ENCODE results near the gene FAM162A. TPM values are rescaled to one million over a fixed set of nuclear protein-coding genes. Genes with fewer than 3 reads are reported as not detected.
A peak's percentile ranks its signal among the peaks of the same experiment; 100 is the strongest.

FAM162A gene
- total and polyA plus RNA-seq, 3 experiments from 2014 or later = 62.6 to 113 (median 63.3) TPM

DNA sequence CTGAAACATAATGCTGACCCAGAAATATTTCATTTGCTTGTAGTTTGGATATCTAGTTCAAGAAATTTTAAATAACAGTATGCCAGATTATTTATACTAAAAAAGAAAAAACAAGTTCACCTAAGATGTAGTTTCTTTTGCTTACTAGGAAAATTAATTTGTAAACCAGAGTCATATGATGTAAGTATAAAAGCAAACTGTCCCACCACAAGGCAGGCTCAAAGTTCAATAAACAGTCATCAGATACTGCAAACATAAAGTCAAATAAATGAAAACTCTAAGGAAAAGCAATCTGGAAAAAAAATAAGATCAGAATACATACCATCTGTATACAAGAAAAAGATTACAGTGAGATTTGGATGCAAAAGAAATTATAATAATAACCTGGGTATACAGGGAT lies 72.1 kb downstream of the FAM162A start:
- Histone ChIP-seq H3K27me3 (ENCODE audit: insufficient read depth, low read length, poor library complexity, severe bottlenecking) (no peaks in the 10 kb centered on the region), H3K36me3 (ENCODE audit: insufficient read depth, low read length) (peaks cover 32% of the 10 kb centered on the region), H3K4me3 (ENCODE audit: low read length) (no peak overlapping the region), H3K9me3 (ENCODE audit: low read length) (no peaks in the 10 kb centered on the region), H3K4me1 (ENCODE audit: insufficient read depth, low read length) (no peaks in the 10 kb centered on the region), H3K27ac (ENCODE audit: low read depth, low read length) (no peak overlapping the region)
- H3K27ac Mint-ChIP-seq = peak overlapping the region in 2 of 8 donors; percentile 17
- POLR2A ChIA-PET = no interaction called here
- CTCF ChIA-PET = no interaction called here
- H3K4me1 Mint-ChIP-seq = peaks cover 0 to 7% (median 0%) of the 10 kb centered on the region in 3 donors
- no peak overlapping the region for H3K4me3 Mint-ChIP-seq
- peaks cover 0 to 82% (median 28%) of the 10 kb centered on the region in 3 donors for H3K36me3 Mint-ChIP-seq
- no peaks in the 10 kb centered on the region for H3K9me3 Mint-ChIP-seq
- no peak for DNase-seq
- no peaks in the 10 kb centered on the region for H3K27me3 Mint-ChIP-seq

DNA sequence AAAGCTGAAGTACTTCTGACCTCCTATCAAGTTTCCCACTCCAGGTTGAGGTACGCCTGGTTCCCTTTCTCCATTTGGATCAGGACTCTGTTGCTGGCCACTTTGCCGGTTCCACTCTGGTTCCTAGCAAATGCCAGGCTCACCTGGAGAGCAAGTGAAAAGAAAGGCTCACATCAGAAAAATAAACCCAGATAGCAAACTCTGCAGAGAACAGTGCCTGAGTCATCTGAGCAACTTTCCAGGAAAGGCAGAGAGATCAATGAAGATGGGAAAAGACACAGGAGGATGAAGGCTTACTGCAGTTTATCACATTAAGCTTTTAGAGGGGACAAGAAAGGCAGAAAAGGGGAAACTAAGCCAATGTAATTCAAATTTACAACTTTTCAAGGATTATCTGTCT lies 73.7 kb downstream of the FAM162A start:
- Mint-ChIP-seq H3K36me3 (peaks cover 2 to 85% (median 25%) of the 10 kb centered on the region in 3 donors), H3K27me3 (no peaks in the 10 kb centered on the region), H3K27ac (peak overlapping the region in 3 of 8 donors; percentile 39 to 78 (median 77)), H3K4me3 (no peak overlapping the region), H3K9me3 (no peaks in the 10 kb centered on the region), H3K4me1 (peaks cover 0 to 12% (median 0%) of the 10 kb centered on the region in 3 donors)
- ChIA-PET CTCF (interaction anchor here (1.3 to 1.7 kb wide), 2 partner anchors 41 to 65 kb away, joined by 3 to 4 read pairs; partner anchors contain the start of gene WDR5B), POLR2A (no interaction called here)
- no peak for DNase-seq
- Histone ChIP-seq H3K4me1 (ENCODE audit: insufficient read depth, low read length) (no peaks in the 10 kb centered on the region), H3K27me3 (ENCODE audit: insufficient read depth, low read length, poor library complexity, severe bottlenecking) (no peaks in the 10 kb centered on the region), H3K36me3 (ENCODE audit: insufficient read depth, low read length) (peaks cover 33% of the 10 kb centered on the region), H3K4me3 (ENCODE audit: low read length) (no peak overlapping the region), H3K27ac (ENCODE audit: low read depth, low read length) (no peak overlapping the region), H3K9me3 (ENCODE audit: low read length) (no peaks in the 10 kb centered on the region)

DNA sequence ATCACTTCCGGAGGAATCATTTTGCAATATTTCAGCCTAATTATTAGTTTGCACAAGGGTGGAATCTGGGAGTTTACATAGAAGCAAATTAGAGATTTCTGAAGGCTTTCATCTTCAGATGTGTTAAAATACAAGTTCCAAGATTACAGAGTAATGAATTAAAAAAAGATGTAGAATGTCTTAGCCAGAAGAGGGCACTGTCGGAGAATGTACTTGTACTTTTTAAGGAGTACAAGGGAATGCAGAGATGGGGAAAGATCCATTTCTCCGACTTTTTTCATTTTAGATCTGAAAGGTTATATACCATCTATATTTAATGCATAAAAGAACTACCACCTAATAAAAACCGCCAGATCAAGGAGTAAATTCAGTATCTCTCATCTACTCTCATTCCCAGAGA lies 75.0 kb downstream of the FAM162A start:
- no peak for DNase-seq
- Histone ChIP-seq H3K27me3 (ENCODE audit: insufficient read depth, low read length, poor library complexity, severe bottlenecking) (no peaks in the 10 kb centered on the region), H3K4me3 (ENCODE audit: low read length) (no peak overlapping the region), H3K27ac (ENCODE audit: low read depth, low read length) (no peak overlapping the region), H3K4me1 (ENCODE audit: insufficient read depth, low read length) (no peaks in the 10 kb centered on the region), H3K36me3 (ENCODE audit: insufficient read depth, low read length) (peaks cover 29% of the 10 kb centered on the region), H3K9me3 (ENCODE audit: low read length) (no peaks in the 10 kb centered on the region)
- Mint-ChIP-seq H3K4me3 (no peak overlapping the region), H3K27ac (peak overlapping the region in 2 of 8 donors; percentile 10 to 26), H3K9me3 (no peaks in the 10 kb centered on the region), H3K4me1 (peaks cover 0 to 12% (median 0%) of the 10 kb centered on the region in 3 donors), H3K36me3 (peaks cover 4 to 85% (median 28%) of the 10 kb centered on the region in 3 donors), H3K27me3 (no peaks in the 10 kb centered on the region)
- POLR2A ChIA-PET = interaction anchor here (0.5 kb wide), 1 partner anchor 726 kb away, joined by 4 read pairs; no protein-coding TSS in a partner anchor
- CTCF ChIA-PET = interaction anchor here (1.3 kb wide), 1 partner anchor 43 kb away, joined by 4 read pairs; the partner anchor contains the start of gene WDR5B

DNA sequence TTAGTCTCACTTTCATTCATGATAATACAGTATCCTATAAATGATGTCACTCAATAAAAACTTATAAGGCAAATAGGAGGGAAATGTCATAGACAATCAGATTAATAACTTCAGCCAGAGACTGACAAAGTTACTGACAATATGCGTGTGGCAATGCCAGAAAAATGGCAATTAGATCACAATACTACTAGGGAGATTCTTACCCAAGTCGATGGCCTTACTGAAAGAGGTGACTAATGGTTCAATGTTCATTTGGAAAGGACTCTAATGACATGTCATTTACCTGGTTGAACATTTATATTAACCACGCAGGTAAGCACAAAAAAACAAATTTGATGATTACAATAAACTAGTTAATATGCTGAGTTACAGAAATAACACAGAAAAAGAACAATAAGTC lies 77.8 kb downstream of the FAM162A start:
- H3K4me1 Mint-ChIP-seq = peaks cover 0 to 12% (median 3%) of the 10 kb centered on the region in 3 donors
- H3K27ac Mint-ChIP-seq = peak overlapping the region in 2 of 8 donors; percentile 4 to 33
- peaks cover 28% of the 10 kb centered on the region for H3K36me3 ChIP-seq (ENCODE audit: insufficient read depth, low read length)
- ChIA-PET CTCF (no interaction called here), POLR2A (no interaction called here)
- no peak overlapping the region for H3K4me3 Mint-ChIP-seq
- H3K27me3 Mint-ChIP-seq = no peaks in the 10 kb centered on the region
- H3K4me1 ChIP-seq (ENCODE audit: insufficient read depth, low read length) = no peaks in the 10 kb centered on the region
- no peak overlapping the region for H3K27ac ChIP-seq (ENCODE audit: low read depth, low read length)
- no peak for DNase-seq
- H3K9me3 ChIP-seq (ENCODE audit: low read length) = no peaks in the 10 kb centered on the region
- H3K36me3 Mint-ChIP-seq = peaks cover 4 to 86% (median 27%) of the 10 kb centered on the region in 3 donors
- H3K4me3 ChIP-seq (ENCODE audit: low read length) = no peak overlapping the region
- H3K9me3 Mint-ChIP-seq = no peaks in the 10 kb centered on the region
- no peaks in the 10 kb centered on the region for H3K27me3 ChIP-seq (ENCODE audit: insufficient read depth, low read length, poor library complexity, severe bottlenecking)

Other genes with a start within 250 kb of the FAM162A start
- gene CASR, start 200.5 kb upstream of the FAM162A start, total RNA-seq = not detected
- not detected for gene CASR, start 200.5 kb upstream of the FAM162A start, polyA plus RNA-seq
- gene CSTA, start 58.9 kb upstream of the FAM162A start, total RNA-seq = under 1 TPM in 1 of 2 experiments, not detected in 1; 0.31 TPM
- not detected for gene CSTA, start 58.9 kb upstream of the FAM162A start, polyA plus RNA-seq
- 100 to 1,000 TPM; 140 to 175 TPM for gene MIX23, start 951 bp upstream of the FAM162A start, total RNA-seq
- gene MIX23, start 951 bp upstream of the FAM162A start, polyA plus RNA-seq = 11.3 TPM
- gene WDR5B, start 31.9 kb downstream of the FAM162A start, total RNA-seq = 1 to 10 TPM; 4.6 to 4.8 TPM
- 1.6 TPM for gene WDR5B, start 31.9 kb downstream of the FAM162A start, polyA plus RNA-seq
- 10 to 100 TPM; 58.6 to 60.4 TPM for gene KPNA1, start 130.8 kb downstream of the FAM162A start, total RNA-seq
- 49.1 TPM for gene KPNA1, start 130.8 kb downstream of the FAM162A start, polyA plus RNA-seq
- gene PARP9, start 180.1 kb downstream of the FAM162A start, total RNA-seq = 10 to 100 TPM; 13.2 to 13.4 TPM
- gene PARP9, start 180.1 kb downstream of the FAM162A start, polyA plus RNA-seq = 32.5 TPM
- gene DTX3L, start 180.2 kb downstream of the FAM162A start, total RNA-seq = 10 to 100 TPM; 22.9 to 24.3 TPM
- 31.2 TPM for gene DTX3L, start 180.2 kb downstream of the FAM162A start, polyA plus RNA-seq
- 10 to 100 TPM; 12.7 to 13.9 TPM for gene PARP15, start 193.5 kb downstream of the FAM162A start, total RNA-seq
- gene PARP15, start 193.5 kb downstream of the FAM162A start, polyA plus RNA-seq = 8.5 TPM

Data from CD8-positive, alpha-beta memory T cell (primary cell).